ENCODE measurements around the gene MUSTN1.

The MUSTN1 gene

GRCh38 chr3:52786330-52787215, 48.2 kb downstream of the MUSTN1 start:
- no peak for DNase-seq (ENCODE audit: low read depth)

GRCh38 chr3:52784931-52785590, 49.8 kb downstream of the MUSTN1 start:
- DNase-seq (ENCODE audit: low read depth): no peak

- no peak for DNase-seq (ENCODE audit: low read depth)
These were observed 50.7 kb downstream of the MUSTN1 start for GRCh38 chr3:52784021-52784621.

- DNase-seq (ENCODE audit: low read depth): no peak
These were observed 51.6 kb downstream of the MUSTN1 start for GRCh38 chr3:52783211-52783555.

All from stimulated activated CD8-positive, alpha-beta memory T cell treated with anti-CD3 and anti-CD28 coated beads, Interleukin-15, amount 100 ng/mL, for 1 hour (primary cell).